Measurements from ENCODE around the gene STK11IP. TPM values are rescaled to one million over a fixed set of nuclear protein-coding genes. Genes with fewer than 3 reads are reported as not detected.
A peak's percentile ranks its signal among the peaks of the same experiment; 100 is the strongest.

Gene STK11IP
- total and polyA plus RNA-seq, 2 of the 4 experiments (the other 2 are of a cell fraction) = 14.5 to 19.7 TPM

DNA sequence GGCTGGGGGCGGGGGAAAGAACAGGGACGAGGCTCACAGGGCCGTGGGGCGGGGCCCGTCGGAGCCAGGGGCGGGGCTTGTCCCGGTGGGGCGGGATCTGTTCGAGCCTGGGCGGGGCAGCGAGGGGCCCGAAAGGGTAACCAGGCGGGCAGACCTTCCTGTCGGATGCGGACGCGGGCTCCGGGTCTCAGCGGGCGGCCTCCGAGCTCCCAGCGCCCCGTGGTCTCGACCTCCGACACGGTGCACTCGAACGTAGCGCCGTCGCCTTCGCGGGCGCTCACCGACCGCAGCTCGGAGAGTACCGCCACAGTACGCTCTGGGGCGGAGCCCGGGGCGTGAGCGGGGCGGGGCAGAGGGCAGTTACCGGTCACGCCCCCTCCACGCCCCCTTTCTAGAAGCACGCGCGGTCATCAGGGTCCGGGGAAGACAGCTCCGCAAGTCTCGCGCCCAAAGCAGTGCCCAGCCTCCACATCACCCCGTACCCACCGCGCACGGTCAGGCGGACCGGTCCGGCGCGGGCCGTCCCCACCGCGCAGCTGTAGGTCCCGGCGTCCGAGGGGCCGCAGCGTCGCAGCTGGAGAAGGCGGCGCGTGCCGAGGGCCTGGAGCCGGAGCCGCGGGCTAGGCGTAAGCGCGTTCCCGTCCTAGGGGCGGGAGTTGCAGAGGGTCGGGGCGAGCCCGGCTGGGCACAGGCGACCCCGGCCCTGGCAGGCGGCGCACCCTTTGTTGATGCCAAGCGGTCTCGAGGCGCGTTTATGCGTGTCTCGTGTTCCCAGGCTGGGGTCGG lies 45.1 kb upstream of the STK11IP start:
- peak overlapping the region; percentile 20 for H2BK5ac ChIP-seq (ENCODE audit: low read depth, low read length, poor library complexity, severe bottlenecking)
- H2AK9ac ChIP-seq (replicated peaks; ENCODE audit: low read depth, low read length, poor library complexity) = no peak overlapping the region
- ChIA-PET CTCF (no interaction called here), POLR2A (ENCODE audit: unreplicated experiment) (no interaction called here)
- no peak overlapping the region for H3K56ac ChIP-seq (ENCODE audit: extremely low read depth, insufficient read depth, low read length)
- H3K23ac ChIP-seq (ENCODE audit: low read depth, low read length) = no peak overlapping the region
- peak overlapping the region; percentile 98 for H2AFZ ChIP-seq (replicated peaks; ENCODE audit: low read length, poor library complexity)
- H3K9me3 ChIP-seq (ENCODE audit: control insufficient read depth, insufficient read depth, low read length) = no peaks in the 10 kb centered on the region
- H3K4ac ChIP-seq (ENCODE audit: low read depth, low read length) = peak overlapping the region; percentile 25; the same call in 1 of the 2 replicates
- H3K27ac ChIP-seq (ENCODE audit: insufficient read depth, low read length) = peak overlapping the region; percentile 53
- 1% methylated on average over 48 of the region's 99 CpGs; no CpG with 5 or more reads in 1 of the 2 experiments for WGBS, 2 experiments (ENCODE audit: extremely low coverage in 2 of 2, insufficient read length in 1 of 2)
- DNase-seq (peak; percentile 65), ATAC-seq (ENCODE audit: low read depth) (peak; percentile 95)
- dilution Hi-C loops (cut with HindIII; ENCODE audit: low sequenced_read_pairs, unreplicated experiment) (no loop called here), intact Hi-C loops (cut with micrococcal nuclease) (no loop called here), in situ Hi-C loops (cut with MboI; ENCODE audit: low sequenced_read_pairs) (no loop called here)
- no peak overlapping the region for H2BK15ac ChIP-seq (ENCODE audit: low read depth, low read length)
- BruUV-seq (replicated peaks) = no TSS peak
- no peaks in the 10 kb centered on the region for H3K9me1 ChIP-seq (ENCODE audit: insufficient read depth, low read length)
- H3K4me1 ChIP-seq (ENCODE audit: control insufficient read depth, insufficient read depth, low read length) = peaks cover 8% of the 10 kb centered on the region; the same call in 1 of the 2 replicates
- no peak overlapping the region for H4K5ac ChIP-seq (ENCODE audit: low read depth, low read length)
- no peak overlapping the region for H3K18ac ChIP-seq (ENCODE audit: low read depth, low read length)
- no peak overlapping the region for H4K91ac ChIP-seq (ENCODE audit: insufficient read depth, low read depth, low read length)
- no peak overlapping the region for H2BK20ac ChIP-seq (ENCODE audit: low read depth, low read length)
- no peaks in the 10 kb centered on the region for H3K27me3 ChIP-seq (ENCODE audit: control insufficient read depth, insufficient read depth, low read length)
- no peaks in the 10 kb centered on the region for H3K79me1 ChIP-seq (ENCODE audit: low read depth in 1 of 2, low read length in 2 of 2)
- H2AK5ac ChIP-seq (ENCODE audit: low read depth, low read length) = no peak overlapping the region
- H3K4me3 ChIP-seq (ENCODE audit: insufficient read depth, low read depth, low read length) = peak overlapping the region; percentile 79
- peak overlapping the region; percentile 94 for H3K4me2 ChIP-seq (ENCODE audit: low read depth, low read length)
- H4K20me1 ChIP-seq (ENCODE audit: insufficient read depth, low read length) = no peaks in the 10 kb centered on the region; the same call in 1 of the 2 replicates
- H3K36me3 ChIP-seq (ENCODE audit: control insufficient read depth, insufficient read depth, low read length) = no peaks in the 10 kb centered on the region
- 0 out of 2 replicates have a peak overlapping the region, but pooled peaks have one; percentile 28 for H3K9ac ChIP-seq (ENCODE audit: low read depth, low read length)
- H4K8ac ChIP-seq (ENCODE audit: low read depth in 2 of 2, low read length in 2 of 2) = no peak overlapping the region
- no peak overlapping the region for H2BK120ac ChIP-seq (ENCODE audit: low read depth, low read length)
- H3K14ac ChIP-seq (replicated peaks; ENCODE audit: low read depth, low read length) = no peak overlapping the region; the same call in 1 of the 2 replicates
- no peak for TF ChIP-seq FOS (IDR thresholded peaks at IDR 0.05; ENCODE audit: low read depth, low read length)
- no peak for TF ChIP-seq RFX5 (IDR thresholded peaks at IDR 0.05; ENCODE audit: low read depth, low read length)
- TF ChIP-seq MAFK (IDR thresholded peaks at IDR 0.05; ENCODE audit: low read depth, low read length) = no peak
- TF ChIP-seq, protein P1, sequence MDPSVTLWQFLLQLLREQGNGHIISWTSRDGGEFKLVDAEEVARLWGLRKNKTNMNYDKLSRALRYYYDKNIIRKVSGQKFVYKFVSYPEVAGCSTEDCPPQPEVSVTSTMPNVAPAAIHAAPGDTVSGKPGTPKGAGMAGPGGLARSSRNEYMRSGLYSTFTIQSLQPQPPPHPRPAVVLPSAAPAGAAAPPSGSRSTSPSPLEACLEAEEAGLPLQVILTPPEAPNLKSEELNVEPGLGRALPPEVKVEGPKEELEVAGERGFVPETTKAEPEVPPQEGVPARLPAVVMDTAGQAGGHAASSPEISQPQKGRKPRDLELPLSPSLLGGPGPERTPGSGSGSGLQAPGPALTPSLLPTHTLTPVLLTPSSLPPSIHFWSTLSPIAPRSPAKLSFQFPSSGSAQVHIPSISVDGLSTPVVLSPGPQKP (IDR thresholded peaks at IDR 0.05; ENCODE audit: borderline replicate concordance, low read depth, low read length) = no peak
- TF ChIP-seq NFE2L2 (IDR thresholded peaks at IDR 0.05; ENCODE audit: low read depth, low read length) = no peak
- TF ChIP-seq MAZ (IDR thresholded peaks at IDR 0.05; ENCODE audit: borderline replicate concordance, low read depth, low read length) = peak; percentile 9; the same call in 1 of the 2 replicates
- TF ChIP-seq RCOR1 (IDR thresholded peaks at IDR 0.05; ENCODE audit: insufficient replicate concordance, low read length) = no peak
- TF ChIP-seq BHLHE40 (IDR thresholded peaks at IDR 0.05; ENCODE audit: low read depth, low read length) = peak; percentile 40; the same call in 1 of the 2 replicates
- no peak for TF ChIP-seq POLR2A (IDR thresholded peaks at IDR 0.05; ENCODE audit: low read depth, low read length)
- TF ChIP-seq SMC3 (IDR thresholded peaks at IDR 0.05; ENCODE audit: low read depth, low read length) = no peak
- no peak for TF ChIP-seq CHD1 (IDR thresholded peaks at IDR 0.05; ENCODE audit: low read depth, low read length)
- TF ChIP-seq, protein P2, sequence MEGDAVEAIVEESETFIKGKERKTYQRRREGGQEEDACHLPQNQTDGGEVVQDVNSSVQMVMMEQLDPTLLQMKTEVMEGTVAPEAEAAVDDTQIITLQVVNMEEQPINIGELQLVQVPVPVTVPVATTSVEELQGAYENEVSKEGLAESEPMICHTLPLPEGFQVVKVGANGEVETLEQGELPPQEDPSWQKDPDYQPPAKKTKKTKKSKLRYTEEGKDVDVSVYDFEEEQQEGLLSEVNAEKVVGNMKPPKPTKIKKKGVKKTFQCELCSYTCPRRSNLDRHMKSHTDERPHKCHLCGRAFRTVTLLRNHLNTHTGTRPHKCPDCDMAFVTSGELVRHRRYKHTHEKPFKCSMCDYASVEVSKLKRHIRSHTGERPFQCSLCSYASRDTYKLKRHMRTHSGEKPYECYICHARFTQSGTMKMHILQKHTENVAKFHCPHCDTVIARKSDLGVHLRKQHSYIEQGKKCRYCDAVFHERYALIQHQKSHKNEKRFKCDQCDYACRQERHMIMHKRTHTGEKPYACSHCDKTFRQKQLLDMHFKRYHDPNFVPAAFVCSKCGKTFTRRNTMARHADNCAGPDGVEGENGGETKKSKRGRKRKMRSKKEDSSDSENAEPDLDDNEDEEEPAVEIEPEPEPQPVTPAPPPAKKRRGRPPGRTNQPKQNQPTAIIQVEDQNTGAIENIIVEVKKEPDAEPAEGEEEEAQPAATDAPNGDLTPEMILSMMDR (conservative IDR thresholded peaks at IDR 0.05; ENCODE audit: low read depth, low read length) = no peak
- peak; percentile 85; the same call in 1 of the 2 replicates for TF ChIP-seq MXI1 (IDR thresholded peaks at IDR 0.05; ENCODE audit: borderline replicate concordance, low read depth, low read length)
- TF ChIP-seq, protein P3, sequence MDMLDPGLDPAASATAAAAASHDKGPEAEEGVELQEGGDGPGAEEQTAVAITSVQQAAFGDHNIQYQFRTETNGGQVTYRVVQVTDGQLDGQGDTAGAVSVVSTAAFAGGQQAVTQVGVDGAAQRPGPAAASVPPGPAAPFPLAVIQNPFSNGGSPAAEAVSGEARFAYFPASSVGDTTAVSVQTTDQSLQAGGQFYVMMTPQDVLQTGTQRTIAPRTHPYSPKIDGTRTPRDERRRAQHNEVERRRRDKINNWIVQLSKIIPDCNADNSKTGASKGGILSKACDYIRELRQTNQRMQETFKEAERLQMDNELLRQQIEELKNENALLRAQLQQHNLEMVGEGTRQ (IDR thresholded peaks at IDR 0.05; ENCODE audit: low read depth, low read length) = no peak

Measured in IMR-90 (cell line).